ENCODE measurements around the gene CLTCL1.

DNA sequence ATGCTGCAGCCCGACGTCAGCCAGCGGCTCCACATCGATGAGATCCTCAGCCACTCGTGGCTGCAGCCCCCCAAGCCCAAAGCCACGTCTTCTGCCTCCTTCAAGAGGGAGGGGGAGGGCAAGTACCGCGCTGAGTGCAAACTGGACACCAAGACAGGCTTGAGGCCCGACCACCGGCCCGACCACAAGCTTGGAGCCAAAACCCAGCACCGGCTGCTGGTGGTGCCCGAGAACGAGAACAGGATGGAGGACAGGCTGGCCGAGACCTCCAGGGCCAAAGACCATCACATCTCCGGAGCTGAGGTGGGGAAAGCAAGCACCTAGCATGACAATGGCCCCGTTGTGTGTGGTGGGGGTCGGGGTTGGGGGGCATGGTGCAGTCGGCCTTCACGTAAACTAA lies 159.4 kb downstream of the CLTCL1 start:
- TF ChIP-seq GMEB1 (CRISPR knock-in tag; IDR thresholded peaks at IDR 0.05) (no peak), HNRNPUL1 (IDR thresholded peaks at IDR 0.05; ENCODE audit: low read length) (no peak), NR2F6 (CRISPR knock-in tag; IDR thresholded peaks at IDR 0.05) (no peak), CTCF (IDR thresholded peaks at IDR 0.05 in 2 of 3, conservative IDR thresholded peaks at IDR 0.05 in 1 of 3; ENCODE audit: insufficient read depth in 2 of 3, low read depth in 1 of 3, low read length in 3 of 3) (no peak), ATF6 (CRISPR knock-in tag; IDR thresholded peaks at IDR 0.05) (no peak), EP300 (IDR thresholded peaks at IDR 0.05; ENCODE audit: low read length) (no peak), JUN (IDR thresholded peaks at IDR 0.05; ENCODE audit: borderline replicate concordance, low read depth, low read length) (no peak), JUN (CRISPR knock-in tag; IDR thresholded peaks at IDR 0.05; ENCODE audit: borderline replicate concordance) (no peak)
